ENCODE results near the gene SFI1.

SFI1 gene

DNA sequence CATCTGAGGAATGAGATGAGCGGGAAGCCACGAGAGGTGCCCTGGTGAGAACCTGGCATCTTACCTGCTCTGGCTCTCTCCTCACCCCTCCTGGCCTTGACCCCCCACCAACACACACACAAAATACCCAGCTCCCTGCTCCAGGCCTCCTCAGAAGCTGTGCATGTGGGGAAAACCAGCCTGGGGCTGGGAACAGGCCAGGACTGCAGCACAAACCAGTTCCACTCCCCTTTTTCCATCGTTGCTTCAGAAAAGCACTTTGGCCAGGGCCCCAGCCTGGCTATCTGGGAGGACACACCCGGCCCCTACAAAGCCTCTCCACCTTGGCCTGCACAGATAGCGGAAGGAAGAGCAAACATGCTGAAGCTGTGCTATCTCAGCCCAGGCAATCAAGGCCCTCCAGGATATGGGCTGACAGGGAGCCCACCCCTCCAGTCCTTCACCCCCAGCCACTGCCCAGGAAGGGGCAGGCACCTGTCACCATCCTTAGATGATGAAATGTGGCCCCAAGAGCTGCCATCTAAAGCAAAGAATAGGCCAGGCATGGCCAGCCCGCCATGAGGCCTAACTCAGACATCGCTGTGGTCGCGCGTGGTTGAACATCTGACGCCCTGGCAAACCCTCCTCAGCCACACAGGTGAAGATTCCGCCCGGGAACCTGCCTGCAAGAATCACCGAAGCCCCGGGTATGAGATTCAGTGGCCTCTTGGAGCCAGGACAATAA is 130.3 kb downstream of the SFI1 start:
- H3K4me1 ChIP-seq (ENCODE audit: insufficient read depth, low read length, poor library complexity, severe bottlenecking): peaks cover 36% of the 10 kb centered on the region
- no peak overlapping the region for H2AFZ ChIP-seq (ENCODE audit: low read length)
- TF ChIP-seq EZH2phosphoT487 (IDR thresholded peaks at IDR 0.05; ENCODE audit: borderline replicate concordance): no peak
- TF ChIP-seq, protein P1, sequence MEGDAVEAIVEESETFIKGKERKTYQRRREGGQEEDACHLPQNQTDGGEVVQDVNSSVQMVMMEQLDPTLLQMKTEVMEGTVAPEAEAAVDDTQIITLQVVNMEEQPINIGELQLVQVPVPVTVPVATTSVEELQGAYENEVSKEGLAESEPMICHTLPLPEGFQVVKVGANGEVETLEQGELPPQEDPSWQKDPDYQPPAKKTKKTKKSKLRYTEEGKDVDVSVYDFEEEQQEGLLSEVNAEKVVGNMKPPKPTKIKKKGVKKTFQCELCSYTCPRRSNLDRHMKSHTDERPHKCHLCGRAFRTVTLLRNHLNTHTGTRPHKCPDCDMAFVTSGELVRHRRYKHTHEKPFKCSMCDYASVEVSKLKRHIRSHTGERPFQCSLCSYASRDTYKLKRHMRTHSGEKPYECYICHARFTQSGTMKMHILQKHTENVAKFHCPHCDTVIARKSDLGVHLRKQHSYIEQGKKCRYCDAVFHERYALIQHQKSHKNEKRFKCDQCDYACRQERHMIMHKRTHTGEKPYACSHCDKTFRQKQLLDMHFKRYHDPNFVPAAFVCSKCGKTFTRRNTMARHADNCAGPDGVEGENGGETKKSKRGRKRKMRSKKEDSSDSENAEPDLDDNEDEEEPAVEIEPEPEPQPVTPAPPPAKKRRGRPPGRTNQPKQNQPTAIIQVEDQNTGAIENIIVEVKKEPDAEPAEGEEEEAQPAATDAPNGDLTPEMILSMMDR (conservative IDR thresholded peaks at IDR 0.05; ENCODE audit: low read length): no peak
- peaks cover 55% of the 10 kb centered on the region for H4K20me1 ChIP-seq (ENCODE audit: insufficient read depth, low read length, poor library complexity, severe bottlenecking)
- no peak overlapping the region for H3K4me2 ChIP-seq (ENCODE audit: low read depth, low read length, poor library complexity, severe bottlenecking)
- H3K27me3 ChIP-seq (ENCODE audit: insufficient read depth, low read length, poor library complexity, severe bottlenecking): no peaks in the 10 kb centered on the region
- H3K79me2 ChIP-seq (ENCODE audit: insufficient read depth, low read length): peaks cover 88% of the 10 kb centered on the region
- no peaks in the 10 kb centered on the region for H3K9me2 ChIP-seq (replicated peaks; ENCODE audit: low read depth, low read length)
- H3F3A ChIP-seq (ENCODE audit: low read depth): no peaks in the 10 kb centered on the region; the same call in 1 of the 2 replicates
- H3K36me3 ChIP-seq (ENCODE audit: insufficient read depth, low read length): peaks cover 28% of the 10 kb centered on the region
- no peak overlapping the region for H3K9ac ChIP-seq (ENCODE audit: low read depth, low read length, poor library complexity, severe bottlenecking)
- no peaks in the 10 kb centered on the region for H3K9me3 ChIP-seq (ENCODE audit: insufficient read depth, low read depth, low read length)
- H3K4me3 ChIP-seq (ENCODE audit: low read length, poor library complexity, severe bottlenecking): no peak overlapping the region

DNA sequence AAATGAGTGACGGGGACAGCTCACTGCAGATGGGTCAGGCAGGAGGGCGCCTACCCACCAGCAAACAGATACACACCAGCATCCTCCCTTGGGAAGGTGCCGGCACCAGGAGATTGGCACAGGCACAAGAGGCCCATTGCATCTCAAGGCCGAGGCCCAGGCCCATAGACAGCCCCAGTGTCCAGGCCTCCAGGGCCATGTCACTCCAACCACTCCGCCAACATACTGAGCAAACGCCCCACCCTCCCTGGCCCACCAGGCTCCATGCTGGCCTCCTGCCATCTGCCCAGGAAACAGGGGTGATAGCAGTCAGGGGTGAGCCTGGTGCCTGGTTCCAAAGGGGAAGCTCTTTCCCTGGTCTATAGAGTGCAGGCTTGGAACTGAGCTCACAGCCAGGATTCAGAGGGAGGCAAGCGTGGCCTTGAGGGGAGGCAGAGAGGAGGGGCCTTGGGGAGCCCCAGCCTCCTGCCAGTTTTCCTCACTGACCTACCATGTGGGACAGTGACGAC is 130.9 kb downstream of the SFI1 start:
- H2AFZ ChIP-seq (ENCODE audit: low read length): no peak overlapping the region
- H3K9me3 ChIP-seq (ENCODE audit: insufficient read depth, low read depth, low read length): no peaks in the 10 kb centered on the region
- no peaks in the 10 kb centered on the region for H3K9me2 ChIP-seq (replicated peaks; ENCODE audit: low read depth, low read length)
- H3K4me2 ChIP-seq (ENCODE audit: low read depth, low read length, poor library complexity, severe bottlenecking): no peak overlapping the region
- H3K4me3 ChIP-seq (ENCODE audit: low read length, poor library complexity, severe bottlenecking): no peak overlapping the region
- H3F3A ChIP-seq (ENCODE audit: low read depth): no peaks in the 10 kb centered on the region; the same call in 1 of the 2 replicates
- no peak for TF ChIP-seq EZH2phosphoT487 (IDR thresholded peaks at IDR 0.05; ENCODE audit: borderline replicate concordance)
- TF ChIP-seq, protein P1 (conservative IDR thresholded peaks at IDR 0.05; ENCODE audit: low read length): no peak
- no peaks in the 10 kb centered on the region for H3K27me3 ChIP-seq (ENCODE audit: insufficient read depth, low read length, poor library complexity, severe bottlenecking)
- H3K36me3 ChIP-seq (ENCODE audit: insufficient read depth, low read length): peaks cover 21% of the 10 kb centered on the region
- H4K20me1 ChIP-seq (ENCODE audit: insufficient read depth, low read length, poor library complexity, severe bottlenecking): peaks cover 55% of the 10 kb centered on the region
- H3K9ac ChIP-seq (ENCODE audit: low read depth, low read length, poor library complexity, severe bottlenecking): no peak overlapping the region
- H3K4me1 ChIP-seq (ENCODE audit: insufficient read depth, low read length, poor library complexity, severe bottlenecking): peaks cover 38% of the 10 kb centered on the region
- peaks cover 93% of the 10 kb centered on the region for H3K79me2 ChIP-seq (ENCODE audit: insufficient read depth, low read length)

DNA sequence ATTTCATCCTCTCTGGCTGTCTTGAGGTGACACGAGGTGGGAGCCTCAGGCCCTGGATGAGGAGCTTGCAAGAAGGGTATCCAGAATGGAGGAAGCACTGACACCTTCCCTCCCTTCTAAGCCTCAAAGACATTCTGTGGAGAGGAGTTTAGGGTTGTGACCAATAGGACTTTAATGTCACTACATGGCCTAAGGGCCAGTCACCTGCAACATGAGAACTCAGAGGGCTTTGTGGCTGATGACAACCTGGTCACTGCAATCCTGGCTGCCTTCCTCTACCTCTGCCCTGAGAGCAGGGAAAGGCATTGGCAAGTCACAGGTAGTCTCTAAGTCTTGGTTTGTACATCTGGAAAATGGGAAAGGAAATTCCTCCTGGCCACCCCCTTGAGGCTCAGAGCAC is 132.0 kb downstream of the SFI1 start:
- peaks cover 10% of the 10 kb centered on the region for H3K36me3 ChIP-seq (ENCODE audit: insufficient read depth, low read length)
- H3K9me2 ChIP-seq (replicated peaks; ENCODE audit: low read depth, low read length): no peaks in the 10 kb centered on the region
- H3K4me3 ChIP-seq (ENCODE audit: low read length, poor library complexity, severe bottlenecking): no peak overlapping the region
- H3K79me2 ChIP-seq (ENCODE audit: insufficient read depth, low read length): peaks cover 94% of the 10 kb centered on the region
- H2AFZ ChIP-seq (ENCODE audit: low read length): no peak overlapping the region
- TF ChIP-seq, protein P1 (conservative IDR thresholded peaks at IDR 0.05; ENCODE audit: low read length): no peak
- no peak for TF ChIP-seq EZH2phosphoT487 (IDR thresholded peaks at IDR 0.05; ENCODE audit: borderline replicate concordance)
- H4K20me1 ChIP-seq (ENCODE audit: insufficient read depth, low read length, poor library complexity, severe bottlenecking): peaks cover 47% of the 10 kb centered on the region
- H3K9ac ChIP-seq (ENCODE audit: low read depth, low read length, poor library complexity, severe bottlenecking): no peak overlapping the region
- peaks cover 38% of the 10 kb centered on the region for H3K4me1 ChIP-seq (ENCODE audit: insufficient read depth, low read length, poor library complexity, severe bottlenecking)
- H3K9me3 ChIP-seq (ENCODE audit: insufficient read depth, low read depth, low read length): no peaks in the 10 kb centered on the region
- no peaks in the 10 kb centered on the region; the same call in 1 of the 2 replicates for H3F3A ChIP-seq (ENCODE audit: low read depth)
- peak overlapping the region; percentile 93 for H3K4me2 ChIP-seq (ENCODE audit: low read depth, low read length, poor library complexity, severe bottlenecking)
- no peaks in the 10 kb centered on the region for H3K27me3 ChIP-seq (ENCODE audit: insufficient read depth, low read length, poor library complexity, severe bottlenecking)

Data from Loucy (cell line).